CD4-positive, alpha-beta T cell treated with Interleukin-15 for 4 hours (primary cell): ENCODE results near the gene SORCS2.

Source experiments
- DNase-seq: peaks from one replicate; pipeline ENCODE4 v3.0.0-alpha.2; 2020; ENCODE audit warnings: low spot score

Gene SORCS2

DNA sequence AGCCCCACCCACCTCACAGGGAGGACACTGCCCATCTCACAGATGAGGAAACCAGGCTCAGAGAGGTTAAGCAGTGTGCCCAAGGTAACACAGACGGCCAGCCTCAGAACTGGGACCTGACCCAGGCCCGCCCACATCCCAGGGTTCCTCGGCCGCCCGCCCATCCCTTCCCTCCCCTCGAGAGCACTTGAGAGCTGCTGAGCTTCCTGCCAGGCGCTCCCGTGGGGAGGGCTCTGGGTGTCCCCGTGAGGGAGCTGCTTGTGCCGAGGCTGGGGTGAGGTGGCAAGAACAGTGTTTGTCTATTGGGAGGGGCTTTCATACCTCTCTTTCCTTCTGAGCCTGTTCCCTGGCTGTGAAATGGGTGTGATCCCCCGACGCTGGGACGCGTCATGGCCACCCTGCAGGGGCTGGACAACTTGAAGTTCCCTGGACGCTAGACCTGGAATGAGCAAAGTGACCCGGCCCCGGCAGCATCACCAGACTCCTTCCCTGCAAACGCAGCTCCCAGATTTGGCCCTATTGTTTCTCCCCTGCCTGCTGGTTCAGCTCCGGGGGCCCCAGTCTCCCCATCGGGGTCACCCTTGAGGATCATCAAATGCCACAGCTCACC is 542.4 kb downstream of the SORCS2 start:
- DNase-seq, result no peak

DNA sequence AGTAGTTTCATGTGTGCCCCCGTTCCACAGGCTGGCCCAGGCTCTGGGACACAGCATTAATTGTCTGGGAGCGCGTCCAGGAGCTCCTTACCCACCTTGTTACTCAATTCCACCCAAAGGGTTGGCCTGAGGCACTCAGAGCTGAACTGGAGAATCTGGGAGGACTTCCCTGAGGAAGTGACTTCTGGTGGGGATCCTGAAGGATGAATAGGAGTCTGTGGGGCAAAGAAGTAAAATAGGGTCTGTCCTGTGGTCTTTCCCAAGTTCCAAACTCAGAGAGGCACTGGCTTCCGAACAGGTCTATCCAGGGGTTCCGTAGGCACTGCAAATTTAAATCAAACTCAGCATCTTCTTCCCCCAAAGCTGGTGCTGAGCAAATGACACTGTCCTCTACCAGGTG is 543.1 kb downstream of the SORCS2 start:
- DNase-seq, result no peak

DNA sequence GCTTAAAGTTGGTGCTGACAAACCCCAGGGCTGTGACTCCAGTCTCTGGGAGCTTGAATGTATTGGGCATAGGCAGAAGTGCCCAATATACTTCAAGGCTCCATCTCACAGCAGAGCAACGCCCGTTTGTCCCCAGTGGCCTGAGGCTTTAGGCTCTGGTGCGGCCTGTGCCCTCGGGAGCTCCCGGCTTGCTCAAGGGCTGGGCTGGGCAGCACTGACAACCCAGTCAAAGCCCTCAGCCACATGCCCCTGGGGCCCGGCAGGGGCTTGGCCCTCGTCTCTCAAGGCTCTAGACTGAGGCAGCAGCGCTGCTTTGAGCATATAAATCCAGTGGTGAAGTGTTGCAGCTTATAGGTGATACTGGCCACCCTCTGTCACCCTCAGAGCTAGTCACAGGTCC is 543.6 kb downstream of the SORCS2 start:
- DNase-seq, result no peak

DNA sequence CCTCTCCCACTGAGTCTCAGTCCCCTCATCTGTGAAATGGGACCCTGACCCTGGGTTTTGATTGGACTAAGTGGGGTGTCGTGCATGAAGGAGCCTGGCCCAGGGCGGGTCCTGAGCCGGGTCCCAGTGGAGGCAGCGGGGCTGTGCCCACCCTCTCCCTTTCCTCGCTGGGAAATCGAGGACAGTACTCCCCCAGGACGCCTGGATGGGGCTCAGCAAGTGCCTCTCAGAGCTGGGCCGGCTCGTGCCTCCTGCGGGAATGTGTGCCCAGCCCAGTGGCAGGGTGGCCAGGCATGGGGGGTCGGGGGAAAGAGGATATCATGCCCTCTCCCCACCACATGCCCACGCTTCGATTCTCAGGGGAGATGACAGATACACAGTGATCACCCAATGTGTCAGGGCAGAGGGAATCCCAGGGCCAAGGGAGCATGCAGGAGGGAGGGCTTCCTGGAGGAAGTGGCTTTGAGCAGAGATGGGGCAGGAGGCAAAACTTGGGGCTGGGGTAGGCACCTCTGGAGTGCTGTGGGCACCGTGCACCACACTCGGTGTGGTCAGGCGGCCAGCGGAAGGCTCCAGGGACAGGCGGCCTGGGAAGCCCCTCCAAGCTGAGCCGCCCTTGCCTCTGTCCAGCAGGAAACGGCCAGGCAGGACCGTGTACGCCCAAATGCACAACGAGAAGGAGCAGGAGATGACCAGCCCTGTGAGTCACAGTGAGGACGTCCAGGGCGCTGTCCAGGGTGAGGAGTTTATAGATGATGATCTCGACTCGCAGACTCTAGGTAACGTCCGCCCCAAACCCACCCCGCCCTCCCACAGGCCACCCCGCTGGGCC is 544.3 kb downstream of the SORCS2 start:
- DNase-seq, result no peak

DNA sequence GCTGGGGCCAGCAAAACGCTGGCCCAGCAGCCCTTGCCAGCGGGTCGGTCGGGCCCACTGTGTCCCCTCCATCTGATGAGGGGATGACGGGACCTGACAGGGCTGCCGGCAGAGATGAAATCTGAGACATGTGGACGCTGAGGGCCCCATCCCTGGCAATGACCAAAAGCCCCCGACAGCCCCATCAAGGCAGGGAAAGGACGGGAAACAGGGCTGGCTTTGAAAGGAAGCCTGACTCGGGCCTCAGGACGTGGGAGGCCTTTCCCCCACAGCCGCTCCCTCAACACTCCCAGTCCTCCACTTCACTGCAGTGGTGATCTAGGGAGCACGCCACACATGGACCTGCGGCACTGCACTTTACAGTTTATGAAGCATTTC is 544.9 kb downstream of the SORCS2 start:
- DNase-seq, result no peak

DNA sequence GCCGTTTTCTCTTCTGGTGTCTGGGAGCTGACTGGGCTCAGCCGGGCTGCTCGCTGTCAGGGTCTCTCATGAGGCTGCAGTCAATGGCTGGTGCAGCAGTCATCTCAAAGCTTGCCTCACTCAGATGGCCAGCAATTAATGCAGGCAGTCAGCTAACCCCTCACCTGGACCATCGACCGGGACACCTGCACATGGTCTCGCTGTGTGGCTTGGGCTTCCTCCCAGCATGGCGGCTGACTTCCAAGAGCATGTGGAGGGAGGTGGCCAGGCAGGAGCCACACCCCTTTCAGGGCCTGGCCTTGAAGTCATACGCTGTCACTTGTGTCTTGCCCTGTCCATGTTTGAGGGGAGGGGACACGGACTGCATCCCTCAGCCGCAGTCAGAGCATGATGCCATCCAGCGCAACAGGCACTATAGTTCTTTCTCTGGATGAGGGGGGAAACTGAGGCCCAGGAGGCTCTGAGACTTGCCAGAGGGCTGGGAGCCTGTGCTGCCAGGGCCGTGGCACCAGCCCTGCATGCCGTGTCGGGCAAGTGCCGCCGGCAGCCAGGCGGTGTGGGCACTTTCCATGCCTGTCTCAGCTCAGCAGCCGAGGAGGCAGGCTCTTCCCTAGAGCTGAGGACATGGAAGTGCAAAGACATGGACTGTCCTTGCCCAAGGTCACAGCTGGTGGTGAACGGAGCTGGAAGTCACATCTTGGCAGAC is 545.6 kb downstream of the SORCS2 start:
- no peak for DNase-seq

DNA sequence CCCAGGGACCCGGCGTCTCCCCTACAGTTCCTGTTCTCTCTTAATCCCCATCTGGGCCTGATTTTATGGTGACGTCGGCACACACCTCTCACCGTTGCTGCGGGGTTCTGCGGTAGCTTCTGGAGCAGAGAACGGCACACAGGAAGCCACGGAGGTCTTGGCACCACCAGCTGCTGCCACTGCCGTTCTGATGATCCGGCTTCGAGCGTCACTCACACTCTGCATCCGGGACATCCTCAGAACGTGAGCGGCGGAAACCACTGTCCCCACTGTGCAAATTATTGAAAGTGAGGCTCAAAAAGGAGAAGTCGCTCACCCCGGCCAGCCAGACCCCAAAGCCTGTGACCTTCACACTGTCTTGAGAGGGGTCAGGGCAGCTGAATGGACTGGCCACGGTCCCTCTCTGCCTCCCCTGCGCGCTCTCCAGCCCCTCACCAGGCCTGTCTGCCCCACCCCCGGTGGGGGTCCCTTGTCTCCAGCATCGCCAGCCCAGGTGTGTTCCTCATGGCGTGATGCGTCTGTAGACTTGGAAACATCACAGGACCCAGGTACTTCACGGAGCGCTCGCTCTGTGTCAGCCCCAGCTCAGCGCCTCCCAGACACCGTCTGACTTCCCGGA is 546.2 kb downstream of the SORCS2 start:
- DNase-seq, result no peak

DNA sequence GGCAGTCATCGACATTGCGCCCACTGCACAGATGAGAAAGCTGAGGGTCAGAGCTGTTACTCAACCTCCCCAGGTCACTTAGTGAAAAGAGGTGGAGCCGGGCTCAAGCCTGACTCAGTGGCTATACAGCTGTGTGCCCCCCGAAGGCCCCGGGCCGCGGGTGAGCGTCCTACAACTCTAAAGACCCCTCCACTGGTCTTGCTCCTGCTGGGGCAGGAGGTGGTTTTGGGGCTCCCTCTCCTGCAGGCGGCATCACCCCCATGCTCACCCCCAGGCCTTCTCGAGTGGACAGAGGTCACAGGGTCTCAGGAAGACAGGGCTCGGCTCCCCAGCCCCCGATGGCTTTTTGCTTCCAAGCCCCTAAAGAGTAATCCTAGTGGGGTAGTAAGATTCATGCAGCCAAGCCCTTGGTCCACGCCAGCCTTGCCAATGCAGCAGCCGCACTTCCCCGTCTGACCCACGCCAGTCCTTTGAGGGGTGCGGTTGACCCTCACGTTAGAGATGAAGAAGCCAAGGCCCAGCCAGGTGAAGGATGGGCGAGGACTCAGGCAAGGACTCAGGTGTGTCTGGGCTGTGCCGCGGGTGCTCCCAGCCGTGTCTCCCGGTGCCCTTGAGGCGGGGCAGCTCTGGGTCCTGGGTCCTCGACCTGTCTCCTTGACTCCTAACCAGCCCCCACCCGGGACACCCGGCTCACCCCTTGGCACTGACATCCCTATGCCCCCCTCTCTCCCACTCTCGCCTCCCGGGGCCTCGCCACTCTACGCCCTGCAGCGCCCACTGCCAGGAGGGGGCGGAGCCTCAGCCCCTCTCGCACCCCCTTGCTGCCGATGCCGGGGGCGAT is 547.0 kb downstream of the SORCS2 start:
- DNase-seq, result no peak

DNA sequence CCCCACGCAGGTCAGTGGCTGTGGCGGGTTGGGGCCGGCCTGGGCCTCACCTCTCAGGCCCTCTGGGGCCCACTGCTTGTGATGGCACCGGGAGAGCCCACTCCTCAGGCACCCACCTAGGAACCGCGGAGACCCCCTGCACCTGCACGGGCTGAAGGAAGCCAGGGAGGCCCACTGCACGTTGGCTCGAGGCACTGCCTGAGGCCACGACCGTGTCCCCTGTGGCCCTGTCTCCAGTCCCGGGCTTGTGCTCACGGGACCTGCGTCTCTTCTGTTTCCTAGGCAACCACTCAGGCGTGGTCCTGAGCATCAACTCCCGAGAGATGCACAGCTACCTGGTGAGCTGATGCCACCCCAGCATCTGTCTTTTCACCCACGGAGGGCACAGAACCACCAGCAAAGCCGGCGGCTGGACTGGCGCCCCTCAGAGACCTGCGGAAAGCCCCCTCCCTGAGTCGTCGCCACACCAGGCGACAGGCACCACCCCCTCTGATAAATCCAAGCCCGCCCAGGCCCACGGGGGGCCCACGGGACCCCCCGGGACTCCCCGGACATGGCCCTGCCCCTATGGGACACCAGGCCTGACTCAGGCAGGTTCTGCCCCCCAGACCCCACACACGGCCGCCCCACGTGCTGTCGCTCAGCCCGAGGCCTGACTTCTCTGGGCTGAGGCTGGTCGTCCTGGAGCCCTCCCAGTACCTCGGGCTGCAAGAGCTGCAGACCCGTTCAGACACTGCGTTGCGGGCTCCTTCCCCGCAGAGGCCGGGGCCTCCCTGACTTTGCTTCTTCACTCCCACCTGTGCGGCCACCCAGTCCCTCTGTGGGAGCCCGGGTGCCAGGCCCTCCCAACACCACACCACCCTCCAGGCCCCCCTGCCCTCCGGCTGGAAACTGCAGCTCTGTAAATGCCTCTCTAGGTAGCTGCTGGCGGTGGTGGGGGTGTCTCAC is 547.9 kb downstream of the SORCS2 start:
- no peak for DNase-seq

DNA sequence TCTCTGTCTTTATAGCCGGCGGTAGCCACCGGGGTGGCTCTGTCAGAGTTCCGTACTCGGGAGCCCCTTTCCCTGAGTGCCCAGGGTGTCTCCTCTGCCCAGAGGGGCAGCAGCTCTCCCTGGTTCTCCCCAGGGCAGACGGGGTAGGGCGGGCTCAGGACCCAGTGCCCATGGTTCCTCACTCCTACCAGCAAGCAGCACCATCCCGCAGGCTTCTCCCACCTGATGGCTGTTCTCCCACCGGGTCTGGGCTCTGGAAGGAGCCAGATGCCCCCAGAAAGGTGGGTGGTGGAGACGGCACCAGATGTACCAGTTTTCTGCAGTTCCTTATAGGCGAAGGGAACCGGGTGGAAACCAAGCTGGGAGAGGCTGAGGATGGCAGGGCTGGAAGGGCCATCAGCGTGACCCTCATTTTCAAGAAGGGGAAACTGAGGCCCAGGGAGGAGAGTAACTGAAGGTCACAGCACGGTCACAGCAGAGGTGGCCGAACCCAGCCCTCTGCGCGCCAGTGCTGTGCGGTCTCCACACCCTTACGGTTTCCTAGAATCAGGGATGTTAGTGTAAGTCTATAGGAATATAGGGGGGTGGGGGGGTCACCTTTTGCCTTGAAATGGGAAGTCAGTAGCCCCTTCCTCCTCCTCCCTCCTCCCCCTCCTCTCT is 548.7 kb downstream of the SORCS2 start:
- no peak for DNase-seq

DNA sequence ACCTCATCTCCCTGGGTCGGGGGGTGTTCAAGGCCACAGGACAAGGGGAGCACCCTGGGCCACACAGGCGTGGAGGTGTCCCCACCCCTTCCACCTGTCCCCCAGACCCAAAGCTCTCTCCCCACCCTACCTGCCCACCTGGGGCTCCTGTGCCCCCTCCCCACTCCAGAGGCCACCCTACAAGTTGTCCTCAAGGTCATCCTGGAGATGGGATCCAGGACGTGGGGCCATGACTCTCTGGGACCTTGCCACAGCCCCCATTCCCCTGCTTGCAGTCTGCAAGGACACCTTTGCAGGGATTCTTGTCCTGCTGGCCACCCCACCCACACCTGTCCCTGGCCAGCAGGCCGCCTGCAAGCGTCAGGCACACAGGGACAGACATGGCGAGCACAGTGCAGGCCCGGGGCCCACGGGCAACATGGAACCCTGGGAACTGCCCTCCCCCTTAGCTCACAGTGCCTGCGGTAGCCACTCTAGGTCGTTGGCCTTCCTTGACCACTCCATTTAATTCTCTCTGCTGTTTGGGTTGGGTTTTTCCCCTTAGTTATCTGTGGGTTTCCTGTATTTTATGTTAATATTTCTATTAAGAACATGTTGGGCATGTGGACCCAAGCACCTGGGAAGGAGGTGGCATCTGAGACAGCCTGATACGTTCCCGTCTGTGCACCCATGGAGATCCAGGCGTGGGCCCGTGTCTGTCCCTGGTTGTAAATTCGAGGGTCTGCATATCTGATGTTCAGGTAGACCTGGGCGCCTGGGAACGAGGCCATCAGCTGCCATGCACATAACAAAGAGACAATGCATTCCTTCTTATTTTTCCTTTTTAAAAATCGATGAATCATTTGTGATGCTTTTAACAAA is 549.8 kb downstream of the SORCS2 start:
- DNase-seq, result no peak

DNA sequence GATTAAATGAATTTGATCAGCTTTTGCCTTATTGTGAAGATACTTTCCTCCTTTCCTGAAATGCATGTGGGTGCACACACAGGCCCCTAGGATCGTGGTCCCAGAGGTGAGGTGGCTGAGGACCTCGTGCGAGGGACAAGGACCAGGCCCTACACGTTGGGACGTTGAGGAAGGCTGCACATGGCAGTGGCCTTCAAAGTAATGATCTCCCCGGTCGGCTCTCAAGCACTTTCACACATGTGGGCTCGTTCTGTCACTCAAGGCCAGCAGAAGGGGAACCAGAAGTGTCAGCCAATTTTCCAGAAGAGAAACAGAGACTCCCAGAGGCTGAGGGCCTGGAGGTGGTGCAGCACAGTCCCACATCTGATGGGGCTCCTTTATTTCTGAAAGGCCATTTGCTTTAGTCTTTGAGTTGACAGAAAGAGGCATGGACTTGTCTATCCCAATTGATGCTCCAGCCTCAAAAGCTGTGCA is 550.5 kb downstream of the SORCS2 start:
- no peak for DNase-seq

DNA sequence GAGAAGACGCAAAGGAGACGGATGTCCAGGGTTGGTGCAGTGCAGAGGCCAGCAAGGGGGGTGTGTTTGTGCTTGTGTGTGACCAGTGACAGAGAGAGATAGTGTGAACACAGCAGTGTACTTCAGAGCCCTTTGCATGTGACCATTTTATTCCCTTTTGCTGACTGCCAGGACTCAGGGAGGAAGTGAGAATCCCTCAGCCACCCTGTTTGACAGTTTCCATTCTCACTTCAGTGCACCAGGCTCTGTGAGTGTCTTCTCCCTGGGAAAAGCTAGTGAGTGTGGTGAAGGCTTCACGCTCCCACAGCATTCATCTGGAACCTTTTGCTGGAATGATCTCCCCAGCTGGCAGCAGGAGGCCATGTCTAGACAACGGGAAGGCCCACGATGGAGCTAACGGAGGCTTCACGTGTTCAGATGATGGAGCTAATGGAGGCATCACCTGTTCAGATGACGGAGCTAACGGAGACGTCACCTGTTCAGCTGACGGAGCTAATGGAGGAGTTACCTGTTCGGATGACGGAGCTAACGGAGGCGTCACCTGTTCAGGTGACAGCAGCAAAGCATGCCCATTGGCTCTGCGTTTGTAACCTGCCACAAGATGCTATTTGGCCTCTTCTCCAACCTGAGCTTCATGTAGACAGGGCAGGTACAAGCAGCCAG is 551.9 kb downstream of the SORCS2 start:
- DNase-seq, result no peak

DNA sequence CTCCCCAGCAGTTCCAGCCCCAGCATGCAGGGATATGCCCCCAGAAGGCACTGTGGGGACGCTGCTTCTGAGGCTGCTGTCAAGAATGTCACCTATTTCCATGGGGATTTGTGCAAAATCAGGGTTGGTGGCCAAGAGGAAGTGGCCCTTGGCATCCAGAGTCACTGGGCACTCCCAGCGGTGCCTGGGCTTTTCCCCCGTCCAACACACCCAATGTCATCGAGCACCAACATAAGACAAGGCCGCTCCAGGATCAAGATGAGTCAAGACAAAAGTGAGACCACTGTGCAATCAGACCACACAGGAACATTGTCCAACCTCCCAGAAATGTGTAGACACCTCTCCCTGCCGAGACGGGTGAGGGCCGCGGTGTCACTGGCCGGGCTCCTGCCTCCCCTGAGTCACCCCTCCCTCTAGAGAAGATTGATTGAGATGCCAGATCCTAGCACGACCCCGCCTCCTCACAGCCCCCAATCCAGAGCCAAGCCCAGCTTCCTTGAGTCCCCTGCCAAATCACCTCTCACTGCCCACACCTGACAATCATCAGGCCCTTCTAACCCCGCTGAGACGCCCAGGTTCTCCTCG is 553.1 kb downstream of the SORCS2 start:
- DNase-seq, result no peak

DNA sequence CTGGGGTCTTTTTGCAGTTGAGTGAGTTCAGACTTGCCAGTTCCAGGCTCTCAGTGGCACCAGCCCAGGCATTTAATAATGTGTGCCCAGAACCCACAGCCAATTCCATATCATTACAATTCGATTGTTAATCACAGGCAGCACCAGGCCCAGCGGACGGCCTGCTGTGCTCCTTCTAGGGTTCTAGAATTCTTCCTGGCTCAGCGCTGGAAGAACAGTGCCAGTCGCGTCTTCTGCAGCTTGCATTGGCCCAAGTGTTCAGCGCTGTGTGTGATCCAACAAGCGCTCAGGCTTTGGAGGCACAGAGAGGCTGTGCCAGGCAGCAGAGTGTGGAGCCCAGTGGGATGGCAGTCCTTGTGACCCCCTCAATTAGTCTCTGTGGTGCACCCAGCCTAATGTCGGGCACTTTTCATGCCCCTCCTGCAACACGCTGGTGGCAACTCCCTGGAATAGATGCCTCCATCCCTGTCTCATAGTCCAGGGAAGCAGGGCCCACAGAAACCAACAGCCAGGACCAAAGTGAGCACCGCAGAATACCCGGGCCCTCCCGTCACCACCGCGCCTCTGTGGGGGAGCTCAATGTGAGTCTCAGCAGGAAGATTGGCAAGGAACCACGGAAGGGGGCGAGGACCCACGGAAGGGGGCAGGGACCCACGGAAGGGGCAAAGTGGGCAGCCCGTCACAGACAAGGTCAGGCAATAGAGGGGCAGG is 554.2 kb downstream of the SORCS2 start:
- no peak for DNase-seq

DNA sequence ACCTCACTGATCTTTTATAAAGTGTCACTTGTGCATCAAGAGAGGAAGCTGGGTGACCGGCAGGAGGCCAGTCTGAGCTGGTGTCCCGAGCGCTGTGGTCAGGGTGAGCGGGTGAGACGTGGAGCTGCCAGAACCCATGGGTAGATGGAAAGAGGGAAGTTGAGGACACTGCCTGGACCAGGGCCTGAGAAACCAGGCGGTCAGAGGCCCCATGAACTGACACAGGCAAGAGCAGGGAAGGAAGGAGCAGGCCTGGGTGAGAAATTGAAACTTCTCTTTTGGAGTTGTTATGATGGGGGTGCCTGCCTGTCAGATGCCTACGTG is 554.7 kb downstream of the SORCS2 start:
- no peak for DNase-seq

DNA sequence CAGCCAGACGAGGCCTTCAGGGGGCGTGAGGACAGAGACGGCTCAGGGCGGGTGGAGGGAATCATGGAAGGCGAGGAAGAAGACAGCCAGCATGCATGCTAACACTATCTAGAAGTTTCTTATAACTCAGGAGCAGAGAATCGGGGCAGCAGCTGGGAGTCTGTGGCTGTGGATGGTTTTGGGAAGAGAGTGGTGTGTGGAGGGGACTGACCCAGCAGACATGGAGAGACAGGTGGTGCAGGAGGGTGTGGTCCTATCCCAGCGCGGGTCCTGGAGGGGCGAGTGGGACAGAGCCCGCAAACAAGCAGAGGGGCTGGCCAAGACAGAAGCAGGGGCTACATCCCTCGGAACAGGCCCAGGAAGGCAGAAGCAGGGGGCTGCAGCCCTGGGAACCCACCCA is 555.2 kb downstream of the SORCS2 start:
- no peak for DNase-seq

DNA sequence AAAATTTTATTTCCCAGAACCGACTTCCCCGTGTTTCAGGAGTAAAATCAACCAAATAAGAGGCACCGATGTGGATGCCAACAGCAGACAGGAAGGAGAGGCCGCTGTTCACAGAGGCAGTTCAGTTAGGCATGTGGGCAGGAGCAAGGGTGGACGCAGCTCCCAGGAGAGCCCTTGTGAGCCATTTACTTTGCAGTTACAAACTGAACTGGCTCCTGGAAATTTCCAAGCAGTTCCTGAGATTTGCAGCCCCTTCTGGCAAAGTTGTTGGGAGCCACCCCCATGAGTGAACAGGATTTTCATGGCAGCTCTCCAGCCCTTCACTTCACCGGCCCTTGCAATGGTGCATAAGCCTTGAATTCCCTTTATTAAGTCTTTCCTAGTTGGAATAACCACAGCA is 558.2 kb downstream of the SORCS2 start:
- DNase-seq, result no peak
